ENCODE measurements around the gene TACR1. TPM values are rescaled to one million over a fixed set of nuclear protein-coding genes. Genes with fewer than 3 reads are reported as not detected.

Gene TACR1
- total RNA-seq, 2 donors from 2014 or later = 2.7 to 4.2 TPM

DNA sequence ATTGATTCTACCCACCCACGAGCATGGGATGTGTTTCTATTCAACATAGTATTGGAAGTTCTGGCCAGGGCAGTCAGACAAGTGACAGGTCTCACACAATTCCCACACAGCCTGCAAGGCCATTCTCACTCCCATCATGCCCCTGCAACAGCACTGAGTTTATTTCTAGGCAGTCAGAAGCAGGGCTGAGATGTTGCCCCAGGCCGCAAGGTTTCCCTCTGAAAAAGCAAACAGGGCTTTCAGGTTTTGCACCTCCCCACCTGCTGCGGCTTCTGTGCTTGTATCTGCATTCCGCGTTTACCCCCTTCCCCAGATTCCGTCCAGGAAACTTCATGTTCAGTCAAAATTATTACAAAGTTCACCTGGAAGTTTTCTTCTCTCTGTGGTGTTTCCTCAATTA lies 9.4 kb upstream of the TACR1 start:
- Histone ChIP-seq H3K4me1 (replicated peaks) (no peaks in the 10 kb centered on the region), H3K27ac (no peak overlapping the region), H3K9me3 (no peaks in the 10 kb centered on the region), H3K27me3 (replicated peaks; ENCODE audit: insufficient read depth) (peaks cover 3% of the 10 kb centered on the region), H3K36me3 (no peaks in the 10 kb centered on the region), H3K4me3 (no peak overlapping the region)
- intact Hi-C loops (cut with DNase I) = no loop called here
- 53% methylated on average over 6 of the region's 6 CpGs for WGBS
- TF ChIP-seq, protein P1, sequence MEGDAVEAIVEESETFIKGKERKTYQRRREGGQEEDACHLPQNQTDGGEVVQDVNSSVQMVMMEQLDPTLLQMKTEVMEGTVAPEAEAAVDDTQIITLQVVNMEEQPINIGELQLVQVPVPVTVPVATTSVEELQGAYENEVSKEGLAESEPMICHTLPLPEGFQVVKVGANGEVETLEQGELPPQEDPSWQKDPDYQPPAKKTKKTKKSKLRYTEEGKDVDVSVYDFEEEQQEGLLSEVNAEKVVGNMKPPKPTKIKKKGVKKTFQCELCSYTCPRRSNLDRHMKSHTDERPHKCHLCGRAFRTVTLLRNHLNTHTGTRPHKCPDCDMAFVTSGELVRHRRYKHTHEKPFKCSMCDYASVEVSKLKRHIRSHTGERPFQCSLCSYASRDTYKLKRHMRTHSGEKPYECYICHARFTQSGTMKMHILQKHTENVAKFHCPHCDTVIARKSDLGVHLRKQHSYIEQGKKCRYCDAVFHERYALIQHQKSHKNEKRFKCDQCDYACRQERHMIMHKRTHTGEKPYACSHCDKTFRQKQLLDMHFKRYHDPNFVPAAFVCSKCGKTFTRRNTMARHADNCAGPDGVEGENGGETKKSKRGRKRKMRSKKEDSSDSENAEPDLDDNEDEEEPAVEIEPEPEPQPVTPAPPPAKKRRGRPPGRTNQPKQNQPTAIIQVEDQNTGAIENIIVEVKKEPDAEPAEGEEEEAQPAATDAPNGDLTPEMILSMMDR (IDR thresholded peaks at IDR 0.05) = no peak
- TF ChIP-seq POLR2AphosphoS5 (IDR thresholded peaks at IDR 0.05) (no peak), POLR2A (IDR thresholded peaks at IDR 0.05) (no peak)
- DNase-seq (ENCODE audit: low spot score) = no peak

DNA sequence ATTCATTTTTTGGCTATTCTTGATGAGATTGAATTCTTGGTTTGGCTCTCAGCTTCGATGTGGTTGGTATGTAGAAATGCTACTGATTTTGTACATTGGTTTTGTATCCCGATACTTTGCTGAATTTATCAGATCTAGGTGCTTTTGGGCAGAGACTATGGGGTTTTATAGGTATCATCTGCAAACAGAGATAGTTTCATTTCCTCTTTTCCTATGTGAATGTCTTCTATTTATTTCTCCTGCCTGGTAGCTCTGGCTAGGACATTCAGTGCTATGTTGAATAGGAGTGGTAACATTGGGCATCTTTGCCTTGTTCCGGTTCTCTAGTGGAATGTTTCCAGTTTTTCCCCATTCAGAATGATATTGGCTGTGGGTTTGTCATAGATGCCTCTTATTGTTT lies 5.5 kb upstream of the TACR1 start:
- intact Hi-C loops (cut with DNase I) = no loop called here
- DNase-seq (ENCODE audit: low spot score) = no peak
- no peaks in the 10 kb centered on the region for H3K36me3 ChIP-seq
- no peaks in the 10 kb centered on the region for H3K9me3 ChIP-seq
- TF ChIP-seq, protein P1 (IDR thresholded peaks at IDR 0.05) = no peak
- TF ChIP-seq POLR2AphosphoS5 (IDR thresholded peaks at IDR 0.05) (no peak), POLR2A (IDR thresholded peaks at IDR 0.05) (no peak)
- H3K4me3 ChIP-seq = no peak overlapping the region
- H3K27ac ChIP-seq = no peak overlapping the region
- WGBS = 78% methylated on average over 3 of the region's 3 CpGs
- H3K4me1 ChIP-seq (replicated peaks) = no peaks in the 10 kb centered on the region
- H3K27me3 ChIP-seq (replicated peaks; ENCODE audit: insufficient read depth) = peaks cover 3% of the 10 kb centered on the region

DNA sequence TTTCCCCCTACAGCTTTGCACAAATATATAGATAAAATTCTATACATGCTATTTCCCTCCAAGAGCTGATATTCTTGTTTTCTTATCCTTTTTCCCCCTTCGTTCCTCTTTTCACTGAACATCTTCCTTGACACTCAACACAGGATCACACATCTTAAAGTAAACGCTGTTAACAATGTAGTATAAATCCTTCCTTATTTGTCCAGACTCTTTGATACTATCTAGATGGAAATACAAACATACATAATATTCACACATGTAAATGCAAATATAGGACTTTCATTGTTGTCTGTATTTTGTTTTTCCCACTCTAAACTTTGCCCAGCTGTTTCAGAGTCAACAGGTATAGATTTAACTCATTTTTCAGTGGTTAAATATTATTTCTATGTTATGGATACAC lies 3.0 kb upstream of the TACR1 start:
- DNase-seq (ENCODE audit: low spot score) = no peak
- H3K9me3 ChIP-seq = no peaks in the 10 kb centered on the region
- peaks cover 11% of the 10 kb centered on the region for H3K27me3 ChIP-seq (replicated peaks; ENCODE audit: insufficient read depth)
- no peak overlapping the region for H3K4me3 ChIP-seq
- intact Hi-C loops (cut with DNase I) = no loop called here
- H3K27ac ChIP-seq = no peak overlapping the region
- no peaks in the 10 kb centered on the region for H3K36me3 ChIP-seq
- 27% methylated on average over 2 of the region's 2 CpGs for WGBS
- H3K4me1 ChIP-seq (replicated peaks) = no peaks in the 10 kb centered on the region
- TF ChIP-seq, protein P1 (IDR thresholded peaks at IDR 0.05) = no peak
- TF ChIP-seq POLR2AphosphoS5 (IDR thresholded peaks at IDR 0.05) = peak; percentile 56
- TF ChIP-seq POLR2A (IDR thresholded peaks at IDR 0.05) = no peak

DNA sequence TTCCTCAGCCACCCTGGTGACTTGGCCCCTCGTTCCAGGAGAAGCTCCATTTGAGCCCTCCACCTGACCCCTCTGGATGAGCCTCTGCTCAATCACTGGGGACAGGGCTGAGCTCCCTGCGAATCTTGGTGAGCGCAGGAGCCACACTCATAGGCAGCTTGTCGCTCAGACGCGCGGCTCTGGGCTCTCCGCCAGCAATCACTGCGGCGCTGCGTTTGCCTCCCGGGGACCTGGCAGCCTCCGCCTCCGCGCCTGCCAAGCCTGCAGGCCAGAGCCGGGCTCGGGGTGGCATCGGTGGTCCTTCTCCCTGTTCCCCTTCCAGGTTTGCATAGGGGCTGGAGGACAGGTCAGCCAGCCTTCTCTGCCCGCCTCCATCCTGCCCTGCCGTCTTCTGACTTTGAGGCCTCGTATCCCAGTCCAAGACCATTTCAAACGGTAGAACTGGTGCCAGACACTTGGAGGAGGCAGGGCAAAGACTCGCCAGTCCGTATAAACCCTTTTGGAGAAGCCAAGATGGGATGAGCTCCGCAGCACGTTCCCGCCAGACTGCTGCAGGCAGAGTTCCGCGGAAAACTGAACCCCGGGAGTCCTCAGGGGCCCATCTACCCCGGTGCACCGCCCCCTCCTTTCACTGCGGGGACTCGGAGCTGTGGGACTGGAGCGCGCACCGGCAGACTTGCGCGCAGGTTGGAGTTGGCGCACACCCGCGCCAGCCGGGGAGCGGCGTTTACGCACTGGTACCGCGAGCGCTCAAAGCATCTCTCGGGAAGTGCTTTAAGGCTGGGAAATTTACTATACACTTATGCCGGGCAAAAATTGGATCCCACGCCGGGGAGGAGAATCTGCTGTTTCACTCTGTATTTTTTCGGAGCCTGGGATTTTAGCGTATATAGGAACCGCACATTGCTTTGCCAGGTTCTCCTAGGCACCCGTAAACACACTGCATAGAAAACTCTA lies 1.1 kb upstream of the TACR1 start:
- H3K9me3 ChIP-seq = no peaks in the 10 kb centered on the region
- peak overlapping the region; percentile 11 to 18 for H3K4me3 ChIP-seq
- TF ChIP-seq POLR2AphosphoS5 (IDR thresholded peaks at IDR 0.05) (no peak), POLR2A (IDR thresholded peaks at IDR 0.05) (no peak)
- TF ChIP-seq, protein P1 (IDR thresholded peaks at IDR 0.05) = no peak
- H3K4me1 ChIP-seq (replicated peaks) = no peaks in the 10 kb centered on the region
- H3K36me3 ChIP-seq = no peaks in the 10 kb centered on the region
- peak; percentile 37 for DNase-seq (ENCODE audit: low spot score)
- no peak overlapping the region for H3K27ac ChIP-seq
- WGBS = under 1% methylated on average over 47 of the region's 57 CpGs
- intact Hi-C loops (cut with DNase I) = no loop called here
- H3K27me3 ChIP-seq (replicated peaks; ENCODE audit: insufficient read depth) = peaks cover 14% of the 10 kb centered on the region
